GM18868 (cell line): ENCODE measurements around the gene MINDY3.
"Not testable (repeated sequence)": the region's sequence is repeated elsewhere in the genome, so short reads cannot be mapped to it uniquely, and the experiment has no call there.

Experiments
- ATAC-seq: cut with Tn5 transposase; IDR thresholded peaks from one replicate; pipeline ENCODE4 v1.9.1; 2021; ENCODE audit warnings: mild to moderate bottlenecking, moderate library complexity; ENCODE audit not compliant: unreplicated experiment

Gene MINDY3

DNA sequence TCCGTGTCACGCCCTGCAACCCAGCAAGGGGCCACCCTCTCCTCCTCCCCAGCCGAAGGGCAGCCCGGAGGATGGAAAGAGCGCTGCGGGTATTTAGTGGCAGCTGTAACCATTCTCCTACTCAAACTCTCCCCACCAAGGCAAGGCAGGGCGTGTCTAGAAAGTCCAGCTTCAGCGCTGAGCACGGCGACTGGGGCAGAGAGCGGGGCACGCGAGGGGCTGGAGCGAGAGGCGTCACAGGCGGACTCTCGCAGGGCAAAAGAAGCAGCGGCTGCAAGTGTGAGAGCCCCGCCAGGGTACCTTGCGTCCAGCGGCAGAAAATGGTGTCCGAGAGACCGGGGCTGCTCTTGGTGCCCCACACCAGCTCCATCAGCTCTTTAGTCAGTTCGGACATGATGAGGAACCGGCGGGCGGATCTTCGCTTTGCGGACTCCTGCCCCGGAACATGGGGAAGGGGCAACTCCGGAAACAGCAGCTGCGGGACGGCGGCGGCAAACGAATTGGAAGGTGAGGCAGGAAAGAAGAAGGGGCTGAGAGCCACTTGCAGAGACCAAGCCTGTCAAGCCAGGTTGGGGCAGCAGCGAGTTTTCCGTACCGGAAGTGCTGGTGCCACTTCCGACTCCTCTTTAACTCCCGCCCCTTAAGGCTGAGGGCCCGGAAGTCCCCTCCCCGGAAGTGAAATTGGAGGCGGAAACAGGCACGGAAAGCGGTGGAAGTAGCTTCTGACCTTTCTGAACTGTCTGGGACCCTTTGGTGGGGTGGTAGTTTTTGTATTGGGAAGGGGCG, at the start of gene MINDY3:
Gene MINDY3, minus strand, starts transcription at position 602 of the 786 bp plus-strand sequence. Its CDS starts 208 bp downstream, at position 394.
- ATAC-seq = peak; percentile 95

DNA sequence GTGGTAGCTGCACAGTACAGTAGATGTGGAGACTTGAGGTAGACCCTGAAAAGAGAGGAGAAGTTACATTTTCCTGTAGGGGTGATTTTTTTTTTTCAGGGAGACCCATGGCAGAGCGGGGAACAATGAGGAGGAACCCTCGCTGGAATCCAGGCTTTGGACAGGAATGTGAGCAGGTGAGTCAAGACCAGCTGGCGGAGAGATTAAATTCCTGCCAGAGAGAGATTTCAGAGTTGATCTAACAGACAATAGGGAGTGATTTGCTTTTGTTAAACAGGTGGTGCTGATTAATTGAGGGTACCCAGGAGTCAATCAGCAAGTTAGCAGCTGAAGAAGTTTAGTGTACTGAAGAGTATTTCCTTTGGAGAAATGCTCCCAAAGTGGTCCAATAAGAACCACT, 41.6 kb upstream of the MINDY3 start:
- no peak for ATAC-seq

DNA sequence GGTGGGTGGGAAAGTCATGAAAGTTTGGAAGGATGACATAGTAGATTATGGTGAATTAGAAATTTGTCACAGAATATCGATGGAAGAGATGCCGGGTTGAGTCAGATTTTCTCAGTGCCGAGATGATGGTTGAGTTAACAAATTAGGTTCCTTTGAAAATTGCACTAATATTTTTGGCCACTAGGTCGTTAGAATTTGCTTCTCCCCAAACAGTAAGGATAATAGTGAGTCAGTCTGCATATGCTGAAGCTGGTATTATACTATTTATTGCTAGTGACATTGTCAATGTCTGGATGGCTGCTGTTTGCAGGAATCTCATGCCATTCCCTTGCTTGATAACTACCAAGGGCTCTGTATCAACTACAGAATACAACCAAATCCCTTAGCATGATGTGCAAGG, 37.7 kb upstream of the MINDY3 start:
- peak; percentile 54 for ATAC-seq

DNA sequence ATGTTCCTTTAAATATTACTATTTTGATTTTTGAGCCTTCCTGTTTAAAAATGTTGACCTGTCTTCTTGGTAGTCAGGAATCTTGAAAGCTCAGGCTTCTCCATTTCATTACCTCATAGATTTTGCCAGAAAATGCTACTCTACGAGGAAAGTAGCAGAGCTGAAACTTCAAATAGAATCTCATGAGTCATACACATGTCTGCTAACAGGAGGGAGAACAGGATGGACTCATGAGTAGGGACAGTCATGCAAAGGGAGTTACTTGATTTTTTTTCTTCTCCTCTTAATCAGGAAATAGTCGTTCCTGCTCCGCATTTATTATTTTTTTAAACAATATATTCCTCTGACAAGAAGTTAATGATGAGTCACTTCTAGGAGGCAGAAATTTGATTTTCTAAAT, 37.0 kb upstream of the MINDY3 start:
- ATAC-seq = no peak

DNA sequence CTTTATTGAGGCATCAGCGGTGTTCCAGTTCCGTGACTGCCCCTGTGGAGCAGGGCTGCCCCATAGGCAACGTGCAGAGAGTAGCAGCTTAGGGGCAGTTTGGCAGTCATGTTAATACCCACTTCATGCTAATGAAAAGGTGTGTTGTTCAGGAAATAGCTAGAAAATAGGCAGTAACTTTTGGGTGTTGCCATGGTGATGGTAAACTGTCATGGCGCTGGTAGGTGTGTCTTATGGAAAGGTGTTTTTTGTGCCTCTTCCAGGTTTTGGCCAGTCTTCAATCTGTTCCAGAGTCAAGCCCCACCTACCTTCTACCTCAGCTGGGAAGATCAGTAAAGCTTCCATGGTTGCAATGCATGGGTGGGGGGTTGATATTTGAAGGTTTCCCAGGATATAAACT, 36.3 kb upstream of the MINDY3 start:
- ATAC-seq = no peak

DNA sequence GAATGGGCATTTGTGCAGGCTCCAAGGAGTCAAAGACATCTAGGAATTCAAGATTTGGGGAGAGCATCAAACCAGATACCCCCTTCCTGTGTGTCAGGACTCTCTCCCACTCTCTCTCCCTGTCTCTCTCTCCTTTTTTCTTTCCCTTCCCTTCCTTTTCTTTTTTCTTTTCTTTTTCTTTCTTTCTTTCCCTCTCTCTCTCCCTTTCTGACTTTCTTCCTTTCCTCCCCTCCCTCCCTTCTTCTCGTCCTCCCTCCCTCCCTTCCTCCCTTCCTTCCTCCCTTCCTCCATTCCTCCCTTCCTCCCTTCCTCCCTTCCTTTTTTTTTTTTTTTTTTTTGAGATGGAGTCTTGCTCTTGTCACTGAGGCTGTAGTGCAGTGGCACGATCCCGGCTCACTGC, 24.1 kb upstream of the MINDY3 start:
- no peak for ATAC-seq

DNA sequence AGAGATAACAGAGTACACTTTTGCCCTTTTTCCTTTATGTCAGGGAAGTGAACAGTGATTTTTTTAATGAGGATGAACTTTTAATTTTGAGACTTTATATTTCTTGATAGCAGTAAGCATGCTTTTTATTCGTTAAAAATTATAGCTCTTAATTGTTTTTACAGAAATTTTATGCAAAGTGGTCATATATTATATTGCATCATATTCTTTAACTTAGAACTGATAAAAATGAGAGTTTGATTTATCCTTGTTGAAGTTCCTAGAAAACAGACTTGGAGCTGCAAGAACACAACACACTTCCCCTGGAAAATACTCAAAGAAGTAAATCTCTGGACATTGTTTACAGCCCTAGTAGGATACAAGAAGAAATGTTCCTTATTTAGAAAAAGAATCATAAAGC, 21.2 kb upstream of the MINDY3 start:
- ATAC-seq = no peak

DNA sequence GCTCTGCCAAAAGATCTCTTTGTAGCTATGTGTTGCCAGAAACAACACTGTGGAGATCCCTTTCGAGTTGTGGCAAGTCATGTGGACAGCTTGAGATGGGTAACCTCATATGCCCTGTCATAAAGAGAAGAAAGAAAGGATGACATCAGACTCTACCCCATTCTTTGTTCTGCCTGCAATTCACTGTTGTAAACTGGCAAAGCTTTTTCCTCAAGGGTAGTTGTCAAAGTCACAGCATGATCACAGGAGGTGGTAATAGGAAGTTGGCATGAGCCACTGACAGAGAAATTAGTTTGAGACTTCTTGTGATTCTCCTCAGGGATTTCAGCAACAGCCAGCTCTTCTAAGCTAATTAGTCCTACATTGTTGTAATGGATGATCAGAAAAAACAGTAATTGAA, 19.4 kb upstream of the MINDY3 start:
- ATAC-seq = peak; percentile 62

DNA sequence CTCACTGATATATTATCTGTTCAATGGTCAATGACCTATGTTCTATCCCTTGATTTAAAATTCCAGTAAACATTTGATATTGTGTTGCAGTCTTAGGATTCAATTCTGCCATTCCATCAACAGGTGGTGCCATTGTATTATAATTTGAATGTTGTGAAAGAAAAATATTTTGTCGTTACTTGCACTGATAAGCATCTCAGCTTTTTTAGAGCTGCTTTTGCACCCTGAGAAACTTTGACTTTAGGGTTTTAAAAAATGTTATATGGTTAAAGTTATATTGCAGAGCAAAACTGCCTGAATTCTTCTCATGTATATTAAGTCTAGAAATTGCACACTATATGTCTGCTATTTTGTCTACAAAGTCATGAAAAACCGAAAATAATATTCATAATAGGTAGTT, 18.8 kb upstream of the MINDY3 start:
- ATAC-seq = no peak

DNA sequence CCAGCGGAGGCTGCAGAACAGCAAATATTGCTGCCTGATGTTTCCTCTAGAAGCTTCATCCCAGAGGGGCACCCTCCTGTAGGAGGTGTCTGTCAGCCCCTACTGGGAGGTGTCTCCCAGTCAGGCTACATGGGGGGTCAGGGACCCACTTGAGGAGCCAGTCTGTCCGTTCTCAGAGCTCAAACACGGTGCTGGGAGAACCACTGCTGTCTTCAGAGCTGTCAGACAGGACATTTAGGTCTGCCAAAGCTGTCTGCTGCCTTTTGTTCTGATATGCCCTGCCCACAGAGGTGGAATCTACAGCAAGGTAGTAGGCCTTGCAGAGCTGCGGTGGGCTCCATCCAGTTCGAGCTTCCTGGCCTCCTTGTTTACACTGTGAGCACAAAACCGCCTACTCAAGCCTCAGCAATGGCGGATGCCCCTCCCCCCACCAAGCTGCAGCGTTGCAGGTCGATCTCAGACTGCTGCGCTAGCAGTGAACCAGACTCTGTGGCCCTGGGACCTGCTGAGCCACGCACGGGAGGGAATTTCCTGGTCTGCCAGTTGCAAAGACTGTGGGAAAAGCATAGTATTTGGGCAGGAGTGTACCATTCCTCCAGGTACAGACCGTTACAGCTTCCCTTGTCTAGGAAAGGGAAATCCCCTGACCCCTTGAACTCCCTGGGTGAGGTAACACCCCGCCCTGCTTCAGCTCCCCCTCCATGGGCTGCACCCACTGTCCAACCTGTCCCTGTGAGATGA, 17.7 kb upstream of the MINDY3 start:
- ATAC-seq = no peak

DNA sequence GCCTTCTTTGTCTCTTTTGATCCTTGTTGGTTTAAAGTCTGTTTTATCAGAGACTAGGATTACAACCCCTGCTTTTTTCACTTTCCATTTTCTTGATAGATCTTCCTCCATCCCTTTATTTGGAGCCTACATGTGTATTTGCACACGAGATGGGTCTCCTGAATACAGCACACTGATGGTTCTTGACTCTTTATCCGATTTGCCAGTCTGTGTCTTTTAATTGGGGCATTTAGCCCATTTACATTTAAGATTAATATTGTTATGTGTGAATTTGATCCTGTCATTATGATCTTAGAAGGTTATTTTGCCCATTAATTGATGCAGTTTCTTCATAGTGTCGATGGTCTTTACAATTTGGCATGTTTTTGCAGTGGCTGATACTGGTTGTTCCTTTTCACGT, 16.0 kb upstream of the MINDY3 start:
- ATAC-seq = not testable (repeated sequence)

DNA sequence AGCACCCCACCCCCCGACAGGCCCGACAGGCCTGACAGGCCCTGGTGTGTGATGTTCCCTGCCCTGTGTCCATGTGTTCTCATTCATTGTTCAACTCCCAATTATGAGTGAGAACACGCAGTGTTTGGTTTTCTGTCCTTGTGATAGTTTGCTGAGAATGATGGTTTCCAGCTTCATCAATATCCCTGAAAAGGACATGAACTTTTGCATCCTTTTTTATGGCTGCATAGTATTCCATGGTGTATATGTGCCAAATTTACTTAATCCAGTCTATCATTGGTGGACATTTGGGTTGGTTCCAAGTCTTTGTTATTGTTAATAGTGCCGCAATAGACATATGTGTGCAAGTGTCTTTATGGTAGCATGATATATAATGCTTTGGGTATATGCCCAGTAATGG, 12.3 kb upstream of the MINDY3 start:
- not testable (repeated sequence) for ATAC-seq

DNA sequence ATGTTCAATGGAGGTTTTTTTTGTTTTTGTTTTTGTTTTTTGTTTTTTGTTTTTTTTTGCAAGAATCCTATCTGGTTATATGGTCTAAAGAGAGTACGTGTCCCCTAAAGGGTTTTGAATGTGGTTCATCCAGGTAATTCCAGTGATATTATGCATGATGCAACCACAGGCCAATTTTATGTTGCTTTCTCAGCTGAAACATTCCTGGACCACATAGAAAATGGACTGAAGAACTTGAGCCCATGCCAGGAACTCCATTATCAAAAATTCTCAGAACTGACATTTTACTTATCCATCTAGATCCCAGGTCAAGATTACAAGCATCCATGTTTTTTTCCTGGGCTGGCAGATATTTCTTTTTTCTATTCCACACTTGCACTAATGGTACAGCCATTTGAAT, 11.5 kb upstream of the MINDY3 start:
- no peak for ATAC-seq

DNA sequence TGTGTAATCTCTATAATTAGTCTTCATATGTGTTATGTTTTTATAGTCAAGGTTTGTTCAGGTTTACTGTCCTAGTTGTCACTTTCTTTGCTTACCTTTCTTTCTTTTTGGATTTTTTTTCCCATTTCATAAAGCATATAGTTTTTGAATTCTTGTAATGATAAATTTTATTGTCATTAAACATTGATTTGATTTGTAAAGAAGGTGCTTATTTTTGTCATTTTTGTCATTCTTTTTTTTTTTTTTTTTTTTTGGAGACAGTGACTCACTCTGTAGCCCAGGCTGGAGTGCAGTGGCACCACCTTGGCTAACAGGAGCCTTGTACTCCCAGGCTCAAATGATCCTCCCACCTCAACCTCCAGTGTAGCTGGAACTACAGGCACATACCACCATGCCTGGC, 9.6 kb upstream of the MINDY3 start:
- no peak for ATAC-seq

DNA sequence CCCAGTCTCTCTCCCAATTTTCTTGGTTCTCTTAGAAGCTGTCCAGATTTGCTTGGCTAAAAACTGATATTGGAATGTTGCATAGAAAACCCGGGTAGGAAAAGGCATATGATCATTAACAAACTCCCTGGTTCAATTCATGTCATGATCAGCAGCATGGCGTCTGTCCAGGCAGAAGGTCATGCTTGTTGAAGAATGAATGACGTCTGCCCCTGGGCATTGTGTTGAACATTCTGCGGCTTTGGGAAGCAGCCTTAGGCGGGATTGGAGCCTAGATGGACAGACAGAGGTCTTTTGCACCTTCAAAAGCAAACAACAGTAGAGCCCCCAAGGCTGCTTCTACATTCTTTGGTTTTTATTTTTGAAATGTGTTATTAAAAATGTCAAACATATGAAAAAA, 7.7 kb upstream of the MINDY3 start:
- no peak for ATAC-seq

DNA sequence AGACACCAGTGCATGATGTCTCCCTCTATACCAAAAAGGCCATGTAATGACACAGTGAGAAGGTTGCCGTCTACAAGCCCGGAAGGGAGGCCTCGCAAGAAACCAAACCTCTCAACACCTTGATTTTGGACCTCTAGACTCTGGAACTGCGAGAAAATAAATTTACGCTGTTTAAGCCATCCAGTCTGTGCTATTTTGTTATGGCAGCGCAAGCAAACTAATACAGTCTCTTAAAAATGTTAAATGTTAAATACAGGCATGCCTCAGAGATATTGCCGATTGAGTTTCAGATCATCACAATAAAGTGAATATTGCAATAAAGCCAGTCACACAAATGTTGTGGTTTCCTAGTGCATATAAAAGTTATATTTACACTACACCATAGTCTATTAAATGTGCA, 5.0 kb upstream of the MINDY3 start:
- no peak for ATAC-seq

DNA sequence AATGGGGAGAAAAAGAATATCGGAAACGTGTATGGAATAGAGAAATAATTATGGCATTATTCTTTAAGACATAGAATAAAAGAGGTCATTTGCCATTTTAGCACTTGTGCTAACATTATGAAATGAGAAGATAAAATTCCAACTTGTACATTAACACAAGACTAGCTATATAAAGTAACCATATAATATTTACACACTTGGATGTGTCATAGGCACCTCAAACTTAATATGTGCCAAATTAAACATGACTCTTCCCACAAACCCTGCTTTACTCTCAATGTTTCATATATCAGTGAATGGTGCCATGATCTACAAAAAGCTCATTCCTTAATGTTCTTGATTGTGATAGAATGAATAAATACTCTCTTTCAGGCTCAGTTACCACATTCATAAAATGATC, 4.1 kb upstream of the MINDY3 start:
- ATAC-seq = no peak

DNA sequence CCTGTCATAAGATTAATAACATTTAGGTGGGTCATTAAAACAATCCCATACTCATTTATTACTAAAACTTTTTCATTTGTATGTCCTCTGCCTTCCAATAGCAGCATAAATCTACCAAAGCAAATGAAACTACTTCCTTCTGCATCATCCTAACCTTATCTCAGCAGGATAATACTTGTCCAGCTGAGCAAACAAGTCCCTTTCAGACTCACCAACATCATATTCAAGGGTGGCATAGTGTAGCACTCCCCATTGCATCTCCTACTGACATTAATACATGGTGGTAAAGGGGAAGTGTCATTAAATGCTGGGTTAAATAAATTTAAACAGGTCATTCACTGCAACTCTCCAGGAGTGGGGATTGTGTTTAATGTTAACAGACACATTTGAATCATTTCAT, 3.4 kb upstream of the MINDY3 start:
- no peak for ATAC-seq

DNA sequence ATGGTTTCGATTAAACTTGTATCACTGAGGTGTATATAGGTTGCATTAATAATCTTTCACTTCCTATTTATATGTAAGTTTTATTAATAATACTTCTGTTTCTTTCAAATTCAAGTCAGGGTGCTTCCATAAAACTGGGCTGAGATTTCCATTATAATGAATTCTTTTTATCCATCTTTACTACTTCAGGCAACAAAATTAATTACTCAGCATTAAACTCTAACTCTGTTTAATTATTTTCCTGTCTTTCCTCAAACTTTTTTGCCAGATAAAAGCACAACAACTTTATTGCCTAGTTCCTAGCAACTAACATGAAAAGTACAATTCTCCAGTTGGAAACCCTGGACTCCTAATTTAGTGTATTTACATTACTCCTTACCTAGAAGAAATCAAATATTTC, 3.0 kb upstream of the MINDY3 start:
- no peak for ATAC-seq

DNA sequence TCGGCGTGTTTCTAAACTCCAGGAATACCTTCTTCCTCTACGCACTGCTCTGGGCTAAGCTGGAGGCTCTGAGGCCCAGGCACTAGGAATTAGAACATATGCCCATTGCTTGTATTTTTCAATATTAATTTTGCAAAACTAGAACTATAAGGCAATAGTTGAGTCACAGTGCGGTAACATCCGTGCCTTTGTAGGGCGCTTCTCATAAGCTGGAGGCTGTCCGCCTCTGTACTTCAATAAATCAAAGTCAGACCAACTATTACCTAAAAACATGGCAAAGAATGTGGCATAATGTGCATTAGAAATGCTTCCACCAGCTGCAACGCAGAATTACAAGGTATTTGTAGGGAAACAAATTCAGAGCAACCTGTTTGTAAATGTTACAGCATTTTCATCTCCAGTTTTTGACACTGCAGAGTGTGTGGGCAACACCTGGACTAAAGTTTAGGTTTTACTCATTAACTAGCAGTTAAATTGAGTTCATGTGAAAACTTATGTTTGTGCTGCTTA, 440 bp upstream of the MINDY3 start:
- ATAC-seq = no peak

DNA sequence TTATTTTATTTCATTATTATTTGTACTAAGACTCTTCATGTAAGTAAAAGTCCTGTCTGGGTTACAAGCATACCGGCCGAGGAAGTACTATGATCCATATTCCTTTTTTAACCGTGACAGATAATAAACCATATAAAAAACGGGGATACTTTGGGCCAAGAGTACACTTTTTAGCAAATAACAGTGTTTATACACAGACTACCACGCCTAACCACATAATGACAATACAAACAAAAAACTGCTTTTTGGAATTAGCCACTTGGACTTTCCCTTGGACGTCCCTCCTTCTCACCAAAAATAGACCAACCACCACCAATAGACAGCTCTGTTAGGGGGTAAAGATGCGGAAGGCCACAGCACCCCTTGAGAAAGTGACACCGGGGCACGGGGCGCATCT, 800 bp downstream of the MINDY3 start:
- ATAC-seq = peak; percentile 48

DNA sequence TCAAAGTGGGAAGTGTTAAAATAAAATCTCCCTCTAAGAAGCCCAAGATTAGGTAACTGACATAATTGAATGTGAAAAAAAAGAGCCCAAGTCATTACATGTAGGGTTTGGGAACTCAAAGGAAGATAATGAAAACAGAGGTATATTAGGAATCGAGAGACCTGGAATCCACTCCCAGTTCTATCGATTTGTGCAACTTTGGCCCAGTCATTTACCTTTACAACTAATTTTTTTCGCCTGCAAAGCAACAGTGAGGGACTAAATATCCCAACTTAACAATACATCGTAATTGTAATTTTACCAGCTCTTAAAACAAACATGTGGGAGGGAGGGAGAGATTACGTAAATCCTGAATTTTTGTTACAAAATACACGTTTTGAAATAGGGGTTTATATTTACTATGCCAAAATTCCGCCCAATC, 1.4 kb downstream of the MINDY3 start:
- ATAC-seq = no peak
